Measurements from ENCODE around the gene JAG1.

Gene JAG1

DNA sequence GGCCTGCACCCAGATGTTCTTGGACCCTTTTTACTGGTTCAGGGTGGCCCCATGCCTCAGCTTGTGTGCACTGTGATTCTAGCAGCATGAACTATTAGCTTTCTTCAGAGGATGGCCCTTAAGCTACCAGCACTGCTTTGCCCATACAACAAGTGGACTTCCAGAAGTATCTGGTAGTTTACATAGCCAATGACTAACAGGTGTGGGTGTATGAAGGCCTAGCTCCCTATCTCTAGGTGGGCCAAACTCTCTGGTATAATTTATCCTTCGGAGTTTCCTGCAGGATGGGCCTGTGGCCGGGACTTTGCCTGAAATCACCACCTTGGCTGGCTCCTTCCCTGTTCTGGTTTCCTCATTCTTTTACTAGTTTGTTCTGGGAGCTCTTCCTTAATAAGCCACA, 26.1 kb upstream of the JAG1 start:
- no peak for DNase-seq (ENCODE audit: low read depth)
- TF ChIP-seq, protein P1, sequence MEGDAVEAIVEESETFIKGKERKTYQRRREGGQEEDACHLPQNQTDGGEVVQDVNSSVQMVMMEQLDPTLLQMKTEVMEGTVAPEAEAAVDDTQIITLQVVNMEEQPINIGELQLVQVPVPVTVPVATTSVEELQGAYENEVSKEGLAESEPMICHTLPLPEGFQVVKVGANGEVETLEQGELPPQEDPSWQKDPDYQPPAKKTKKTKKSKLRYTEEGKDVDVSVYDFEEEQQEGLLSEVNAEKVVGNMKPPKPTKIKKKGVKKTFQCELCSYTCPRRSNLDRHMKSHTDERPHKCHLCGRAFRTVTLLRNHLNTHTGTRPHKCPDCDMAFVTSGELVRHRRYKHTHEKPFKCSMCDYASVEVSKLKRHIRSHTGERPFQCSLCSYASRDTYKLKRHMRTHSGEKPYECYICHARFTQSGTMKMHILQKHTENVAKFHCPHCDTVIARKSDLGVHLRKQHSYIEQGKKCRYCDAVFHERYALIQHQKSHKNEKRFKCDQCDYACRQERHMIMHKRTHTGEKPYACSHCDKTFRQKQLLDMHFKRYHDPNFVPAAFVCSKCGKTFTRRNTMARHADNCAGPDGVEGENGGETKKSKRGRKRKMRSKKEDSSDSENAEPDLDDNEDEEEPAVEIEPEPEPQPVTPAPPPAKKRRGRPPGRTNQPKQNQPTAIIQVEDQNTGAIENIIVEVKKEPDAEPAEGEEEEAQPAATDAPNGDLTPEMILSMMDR (conservative IDR thresholded peaks at IDR 0.05; ENCODE audit: low read length): no peak
- H3K4me3 ChIP-seq (ENCODE audit: low read length): no peak overlapping the region

DNA sequence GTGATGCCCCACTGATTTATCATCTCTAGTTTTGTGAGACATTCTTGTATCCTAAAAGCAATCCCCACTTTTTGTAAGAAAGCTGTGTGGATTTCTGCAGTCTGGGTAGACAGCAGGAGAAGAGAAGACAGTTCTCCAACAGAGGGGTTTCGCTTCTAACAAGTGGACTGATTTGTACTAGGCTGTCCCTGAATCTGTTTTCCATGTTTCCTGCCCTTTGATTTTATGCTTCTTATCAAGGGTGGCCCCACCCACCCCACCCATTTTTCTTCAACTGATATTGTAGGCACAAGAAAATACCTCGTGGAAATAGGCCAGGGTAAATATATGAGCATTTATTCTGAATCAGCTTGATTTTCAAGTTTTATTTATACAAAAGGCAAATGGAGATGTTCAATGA, 25.7 kb upstream of the JAG1 start:
- no peak overlapping the region for H3K4me3 ChIP-seq (ENCODE audit: low read length)
- TF ChIP-seq, protein P1 (conservative IDR thresholded peaks at IDR 0.05; ENCODE audit: low read length): no peak
- DNase-seq (ENCODE audit: low read depth): no peak

GRCh38 chr20:10696650-10697049, 22.9 kb upstream of the JAG1 start:
- H3K4me3 ChIP-seq (ENCODE audit: low read length): no peak overlapping the region
- no peak for DNase-seq (ENCODE audit: low read depth)
- TF ChIP-seq, protein P1 (conservative IDR thresholded peaks at IDR 0.05; ENCODE audit: low read length): peak; percentile 50

DNA sequence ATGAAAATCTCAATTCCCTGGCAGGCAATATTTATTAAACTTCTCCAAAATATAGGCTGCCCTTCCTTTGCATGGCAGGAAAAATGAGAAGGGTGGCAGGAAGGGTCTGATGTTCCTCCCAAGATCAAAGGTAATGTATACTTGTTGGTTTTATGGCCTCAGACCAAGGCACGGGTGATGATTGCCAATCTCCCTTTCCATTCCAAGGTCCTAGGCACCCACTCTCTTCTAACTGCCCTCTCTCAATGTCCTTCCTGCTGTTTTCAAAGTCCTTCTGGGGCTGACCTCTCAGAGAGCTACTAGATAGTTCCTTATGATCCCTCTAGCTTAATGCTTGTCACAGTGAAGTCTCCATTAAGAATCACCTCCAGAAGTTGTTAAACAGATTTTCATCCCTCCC, 15.6 kb upstream of the JAG1 start:
- DNase-seq (ENCODE audit: low read depth): no peak
- H3K4me3 ChIP-seq (ENCODE audit: low read length): no peak overlapping the region
- TF ChIP-seq, protein P1 (conservative IDR thresholded peaks at IDR 0.05; ENCODE audit: low read length): no peak

DNA sequence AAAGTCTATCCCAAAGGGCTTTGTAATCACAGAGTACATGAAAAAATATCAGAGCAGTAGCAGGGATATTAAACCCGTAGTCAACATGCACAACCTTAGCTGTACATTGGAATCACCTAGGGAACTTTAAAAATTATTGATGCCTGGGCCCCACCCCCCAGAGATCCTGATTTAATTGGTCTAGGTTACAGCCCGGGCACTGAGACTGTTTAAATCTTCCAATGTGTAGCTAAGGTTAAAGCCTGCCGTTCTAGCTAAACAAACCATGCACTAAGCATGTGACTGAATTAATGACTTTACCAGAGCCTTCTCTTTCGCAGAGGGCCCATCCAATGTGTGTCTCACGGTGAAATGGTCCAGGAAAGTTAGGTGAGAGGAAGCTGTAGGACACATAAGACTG, 14.1 kb upstream of the JAG1 start:
- no peak overlapping the region for H3K4me3 ChIP-seq (ENCODE audit: low read length)
- TF ChIP-seq, protein P1 (conservative IDR thresholded peaks at IDR 0.05; ENCODE audit: low read length): no peak
- DNase-seq (ENCODE audit: low read depth): no peak

DNA sequence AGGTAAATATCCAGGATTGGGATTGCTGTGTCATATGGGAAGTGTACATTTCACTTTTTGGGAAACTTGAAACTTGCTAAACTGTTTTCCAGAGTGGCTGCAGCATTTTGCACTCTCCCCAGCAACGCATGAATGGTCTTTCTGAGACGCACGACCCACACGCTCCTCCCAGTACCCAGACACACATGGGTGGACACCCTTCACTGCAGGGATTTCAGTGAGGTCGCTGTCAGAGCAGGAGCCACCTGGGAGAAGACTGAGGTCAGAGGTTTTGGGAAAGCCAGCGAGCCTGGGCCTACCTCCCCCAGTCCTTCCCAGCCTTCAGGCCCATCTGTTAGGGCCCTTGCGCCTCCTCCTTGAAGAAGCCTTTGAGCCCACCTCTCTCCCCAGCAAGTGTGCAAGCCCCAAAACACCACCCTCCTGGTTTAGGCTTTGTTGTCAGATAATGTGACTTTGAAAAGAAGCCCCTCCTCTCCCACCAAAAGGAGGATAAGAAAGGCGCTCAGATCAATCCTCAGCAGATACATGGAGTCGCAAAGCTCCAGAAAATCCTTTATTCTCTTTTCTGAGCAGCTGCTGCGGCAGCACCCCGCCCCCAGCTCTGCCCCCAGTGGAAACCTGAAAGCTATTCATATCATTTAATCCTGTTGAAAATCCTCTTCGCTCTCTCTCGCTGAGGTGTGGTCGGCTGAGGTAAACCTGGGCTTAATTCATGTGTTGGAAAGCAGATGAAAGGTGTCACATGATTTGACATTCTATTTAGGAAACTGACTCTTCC, 12.7 kb upstream of the JAG1 start:
- no peak overlapping the region for H3K4me3 ChIP-seq (ENCODE audit: low read length)
- TF ChIP-seq, protein P1 (conservative IDR thresholded peaks at IDR 0.05; ENCODE audit: low read length): no peak
- DNase-seq (ENCODE audit: low read depth): no peak

GRCh38 chr20:10683537-10683936, 9.7 kb upstream of the JAG1 start:
- TF ChIP-seq, protein P1 (conservative IDR thresholded peaks at IDR 0.05; ENCODE audit: low read length): no peak
- no peak for DNase-seq (ENCODE audit: low read depth)
- H3K4me3 ChIP-seq (ENCODE audit: low read length): no peak overlapping the region
